Adrenal gland (tissue), 12 donors: ENCODE measurements around the gene FGF19. TPM values are rescaled to one million over a fixed set of nuclear protein-coding genes. Genes with fewer than 3 reads are reported as not detected.

Experiments used
- DNase-seq, 7 donors: peaks; one replicate each; pipeline ENCODE4 v3.0.0-alpha.2; 2019 to 2020
- H3K27ac ChIP-seq, 5 donors: fragments of 200-600 bp; sonication (generic) in 4 of 5; 1 replicate in 3 of 5; 2 replicates in 2 of 5; pipeline versions ENCODE4 v1.5.1 to v1.8.0; 2016 to 2020; ENCODE audit warnings: mild to moderate bottlenecking in 1 of 5
- H3K27me3 ChIP-seq: fragments of 200-600 bp; 2 replicates; pipeline ENCODE4 v1.8.0; 2021
- H3K36me3 ChIP-seq, 2 donors: fragments of 200-600 bp; replicated peaks in 1 of 2; 1 replicate in 1 of 2; 2 replicates in 1 of 2; pipeline versions ENCODE4 v1.5.1 to v1.8.0; 2018 to 2022
- H3K4me1 ChIP-seq, 2 donors: fragments of 200-600 bp; replicated peaks in 1 of 2; 1 replicate in 1 of 2; 2 replicates in 1 of 2; pipeline versions ENCODE4 v1.5.1 to v1.8.0; 2018 to 2021
- H3K4me3 ChIP-seq, 4 donors: fragments of 200-600 bp; sonication (generic) in 3 of 4; one replicate each; pipeline ENCODE4 v1.5.1; 2016 to 2018
- H3K9me3 ChIP-seq, 3 donors: fragments of 200-600 bp; sonication (generic) in 1 of 3; replicated peaks in 1 of 3; 1 replicate in 2 of 3; 2 replicates in 1 of 3; pipeline versions ENCODE4 v1.5.1 to v1.8.0; 2016 to 2021
- POLR2A ChIP-seq, 2 donors: fragments of 450-650 bp; IDR thresholded peaks; one replicate each; pipeline ENCODE4 v1.6.1; 2017; ENCODE audit warnings: antibody characterized with exemption in 2 of 2, mild to moderate bottlenecking in 2 of 2, moderate library complexity in 1 of 2
- WGBS, 4 donors: extraction: QIAGEN DNeasy Blood & Tissue Kit in 2 of 4; methylation state at CpG; one replicate each; pipeline versions ENCODE4 v1.1.5 to v1.1.7; 2013 to 2017; 5-methylcytosine and 5-hydroxymethylcytosine counted together
- intact Hi-C, 2 donors: fragments of 100-400 bp; cut with DNase I; formaldehyde crosslinking; loops; one replicate each; pipeline versions ENCODE4 v1.14.1 to v1.15.0; 2022 to 2023
- polyA plus RNA-seq, 3 donors: library from polyadenylated mRNA; stranded (reverse); fragments of 200-250 nt in 2 of 3; fragments of 350-450 nt in 1 of 3; fragmentation: Illumina TruSeq in 1 of 3; extraction: RNeasy Lipid Tissue Mini Kit (QIAGEN cat#74804) in 1 of 3; gene quantifications; one replicate each; pipeline ENCODE4 v1.2.3, GENCODE V29; 2013 to 2014
- total RNA-seq, 9 donors: library from RNA; depleted of rRNA in 4 of 9; stranded (reverse); fragments of >200 nt in 4 of 9; fragments of 120-200 nt in 1 of 9; fragmentation: NEBNext Ultra II Directional in 1 of 9; extraction: Animal tissue kit (Norgen Biotek cat#: 25700) in 1 of 9; gene quantifications; one replicate each; pipeline versions ENCODE4 v1.1.0 to v1.2.4, GENCODE V29; 2013 to 2023
- TF ChIP-seq, protein P1 (sequence below), 6 experiments: fragments of 450-650 bp in 4 of 6; fragments of 200-600 bp in 2 of 6; sonication (generic) in 1 of 6; IDR thresholded peaks; 1 replicate in 5 of 6; 2 replicates in 1 of 6; pipeline versions ENCODE4 v1.5.1 to v1.8.0; 2016 to 2021; ENCODE audit warnings: antibody characterized with exemption in 6 of 6, mild to moderate bottlenecking in 2 of 6, moderate library complexity in 1 of 6
- donor health status: healthy with polysubstance abuse.
- donor health status: Bipolar disorder and iron deficiency.
- donor health status: DM: yes; HTN: yes; CAD: no.
- donor health status: DM: no; HTN: no; CAD: no.
- donor health status: DM: no; HTN: no; CAD: no.
- donor health status: DM: yes; HTN: yes; CAD: no.

Gene FGF19
- total and polyA plus RNA-seq, 12 donors: not detected

- Histone ChIP-seq H3K27ac (no peak overlapping the region), H3K9me3 (no peaks in the 10 kb centered on the region), H3K36me3 (no peaks in the 10 kb centered on the region), H3K4me1 (no peaks in the 10 kb centered on the region), H3K27me3 (no peaks in the 10 kb centered on the region), H3K4me3 (no peak overlapping the region)
- no peak for DNase-seq
- intact Hi-C loops: no loop called here
- TF ChIP-seq POLR2A (IDR thresholded peaks at IDR 0.05): no peak
- TF ChIP-seq, protein P1, sequence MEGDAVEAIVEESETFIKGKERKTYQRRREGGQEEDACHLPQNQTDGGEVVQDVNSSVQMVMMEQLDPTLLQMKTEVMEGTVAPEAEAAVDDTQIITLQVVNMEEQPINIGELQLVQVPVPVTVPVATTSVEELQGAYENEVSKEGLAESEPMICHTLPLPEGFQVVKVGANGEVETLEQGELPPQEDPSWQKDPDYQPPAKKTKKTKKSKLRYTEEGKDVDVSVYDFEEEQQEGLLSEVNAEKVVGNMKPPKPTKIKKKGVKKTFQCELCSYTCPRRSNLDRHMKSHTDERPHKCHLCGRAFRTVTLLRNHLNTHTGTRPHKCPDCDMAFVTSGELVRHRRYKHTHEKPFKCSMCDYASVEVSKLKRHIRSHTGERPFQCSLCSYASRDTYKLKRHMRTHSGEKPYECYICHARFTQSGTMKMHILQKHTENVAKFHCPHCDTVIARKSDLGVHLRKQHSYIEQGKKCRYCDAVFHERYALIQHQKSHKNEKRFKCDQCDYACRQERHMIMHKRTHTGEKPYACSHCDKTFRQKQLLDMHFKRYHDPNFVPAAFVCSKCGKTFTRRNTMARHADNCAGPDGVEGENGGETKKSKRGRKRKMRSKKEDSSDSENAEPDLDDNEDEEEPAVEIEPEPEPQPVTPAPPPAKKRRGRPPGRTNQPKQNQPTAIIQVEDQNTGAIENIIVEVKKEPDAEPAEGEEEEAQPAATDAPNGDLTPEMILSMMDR (IDR thresholded peaks at IDR 0.05): no peak
- 79 to 83% (median 80%) methylated on average over 7 to 11 of the region's 11 CpGs for WGBS, 4 donors
Measured at GRCh38 chr11:69748637-69749036, 44.8 kb upstream of the FGF19 start.

DNA sequence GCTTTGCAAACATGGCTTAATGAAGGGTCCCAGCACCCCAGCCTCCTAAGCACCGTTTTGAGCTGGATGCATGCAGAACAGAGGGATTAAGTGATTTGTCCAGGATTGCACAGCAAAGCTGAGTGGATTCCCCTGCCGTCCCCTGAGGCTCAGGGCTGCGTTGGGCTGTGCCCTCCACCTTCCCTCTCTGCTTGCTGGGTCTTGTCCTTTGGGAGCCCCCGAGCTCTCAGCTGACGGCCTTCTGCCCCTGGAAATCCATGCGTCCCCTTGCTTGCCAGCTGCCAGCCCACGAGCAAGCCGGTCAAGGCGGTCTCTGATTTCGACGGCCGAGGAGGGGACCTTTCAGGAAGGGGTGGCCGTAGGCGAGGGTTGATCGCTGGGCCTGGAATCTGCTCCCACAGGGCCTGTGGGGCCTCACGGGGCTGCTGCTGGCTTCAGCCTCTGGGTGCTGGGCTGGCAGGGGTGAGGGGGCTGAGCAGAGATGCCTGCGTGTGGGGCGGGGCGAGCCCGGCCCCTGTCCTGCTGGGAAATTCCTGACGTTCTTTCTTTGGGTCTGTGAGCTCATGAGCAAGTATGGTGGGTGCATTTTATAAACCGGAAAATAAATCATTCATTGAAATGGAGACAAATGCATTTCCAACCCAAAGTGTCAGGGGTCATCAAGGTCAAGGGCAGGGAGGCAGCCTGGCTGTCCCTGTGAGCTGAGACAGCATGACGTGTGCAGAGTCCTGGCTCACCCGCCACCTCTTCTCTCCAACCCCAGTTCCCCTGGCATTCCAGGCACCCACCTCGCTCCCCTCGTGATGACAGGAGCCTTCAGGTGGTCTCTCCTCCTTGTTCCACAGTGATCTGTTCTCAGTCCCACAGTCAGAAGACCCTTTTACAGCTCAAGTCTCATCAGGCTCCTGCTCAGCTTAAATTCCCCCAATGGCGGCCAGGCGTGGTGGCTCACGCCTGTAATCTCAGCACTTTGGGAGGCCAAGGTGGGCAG lies 43.2 kb upstream of the FGF19 start:
- no peak overlapping the region for H3K27ac ChIP-seq
- 68 to 76% (median 71%) methylated on average over 25 to 29 of the region's 29 CpGs for WGBS, 4 donors
- TF ChIP-seq POLR2A (IDR thresholded peaks at IDR 0.05): no peak
- TF ChIP-seq, protein P1 (IDR thresholded peaks at IDR 0.05): no peak
- DNase-seq: no peak
- no peaks in the 10 kb centered on the region for H3K4me1 ChIP-seq
- H3K36me3 ChIP-seq: no peaks in the 10 kb centered on the region
- intact Hi-C loops: no loop called here
- no peak overlapping the region for H3K4me3 ChIP-seq
- no peaks in the 10 kb centered on the region for H3K9me3 ChIP-seq
- H3K27me3 ChIP-seq: no peaks in the 10 kb centered on the region

GRCh38 chr11:69746140-69746539 lies 42.3 kb upstream of the FGF19 start:
- Histone ChIP-seq H3K4me1 (no peaks in the 10 kb centered on the region), H3K27me3 (no peaks in the 10 kb centered on the region), H3K27ac (no peak overlapping the region), H3K9me3 (no peaks in the 10 kb centered on the region), H3K4me3 (no peak overlapping the region), H3K36me3 (no peaks in the 10 kb centered on the region)
- DNase-seq: no peak
- intact Hi-C loops: no loop called here
- 63 to 75% (median 71%) methylated on average over 7 to 8 of the region's 8 CpGs for WGBS, 4 donors
- TF ChIP-seq, protein P1 (IDR thresholded peaks at IDR 0.05): no peak
- TF ChIP-seq POLR2A (IDR thresholded peaks at IDR 0.05): no peak

DNA sequence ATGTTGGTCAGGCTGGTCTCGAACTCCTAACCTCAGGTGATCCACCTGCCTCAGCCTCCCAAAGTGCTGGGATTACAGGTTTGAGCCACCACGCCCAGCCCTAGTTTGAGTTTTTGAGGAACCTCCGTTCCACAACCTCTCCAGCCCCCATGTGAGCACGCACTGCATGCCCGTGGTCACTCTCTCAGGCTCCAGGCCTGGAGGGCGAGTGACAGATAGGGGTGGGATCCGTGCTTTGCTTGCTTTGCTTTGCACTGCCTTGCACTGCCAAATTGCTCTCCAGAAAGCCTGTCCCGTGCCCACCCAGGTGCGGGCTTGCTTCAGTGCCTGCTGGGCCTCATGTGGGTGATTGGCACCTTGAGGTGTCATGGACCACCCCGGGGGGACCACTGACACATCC lies 41.4 kb upstream of the FGF19 start:
- intact Hi-C loops: no loop called here
- no peaks in the 10 kb centered on the region for H3K4me1 ChIP-seq
- 79 to 93% (median 83%) methylated on average over 8 to 10 of the region's 10 CpGs for WGBS, 4 donors

More for the DNA sequence above, 41.4 kb upstream of the FGF19 start:
- no peak for TF ChIP-seq POLR2A (IDR thresholded peaks at IDR 0.05)
- TF ChIP-seq, protein P1 (IDR thresholded peaks at IDR 0.05): no peak
- H3K4me3 ChIP-seq: no peak overlapping the region
- DNase-seq: no peak
- H3K9me3 ChIP-seq: no peaks in the 10 kb centered on the region
- no peak overlapping the region for H3K27ac ChIP-seq
- H3K36me3 ChIP-seq: no peaks in the 10 kb centered on the region
- H3K27me3 ChIP-seq: no peaks in the 10 kb centered on the region
